Superior temporal gyrus (tissue), 1 donor: Measurements from ENCODE around the gene PEX7.
"Not testable (repeated sequence)": the region's sequence is repeated elsewhere in the genome, so short reads cannot be mapped to it uniquely, and the experiment has no call there.

ENCODE experiments used
- DNase-seq: peaks from one replicate; pipeline ENCODE4 v3.0.0-alpha.2; 2016; ENCODE audit errors: extremely low spot score

The PEX7 gene

DNA sequence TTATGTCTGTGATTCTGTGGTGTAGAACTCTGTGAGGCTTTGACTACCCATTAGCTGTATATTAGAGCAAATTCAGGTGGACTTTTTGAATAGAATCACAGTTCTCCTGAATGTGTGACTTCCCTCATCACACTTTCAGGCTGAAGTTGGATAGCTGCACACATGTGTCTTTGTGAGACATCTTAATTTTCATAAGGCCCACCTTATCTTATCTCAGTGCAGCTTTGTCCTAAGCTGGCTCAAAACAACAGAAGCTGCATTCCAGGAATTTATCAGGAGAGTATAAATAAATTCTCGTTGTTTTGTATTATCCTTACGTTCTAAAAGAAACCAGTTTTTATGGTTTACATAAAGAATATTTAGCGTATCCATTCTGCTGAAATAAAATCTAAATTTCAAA, 73.5 kb downstream of the PEX7 start:
- DNase-seq = no peak

DNA sequence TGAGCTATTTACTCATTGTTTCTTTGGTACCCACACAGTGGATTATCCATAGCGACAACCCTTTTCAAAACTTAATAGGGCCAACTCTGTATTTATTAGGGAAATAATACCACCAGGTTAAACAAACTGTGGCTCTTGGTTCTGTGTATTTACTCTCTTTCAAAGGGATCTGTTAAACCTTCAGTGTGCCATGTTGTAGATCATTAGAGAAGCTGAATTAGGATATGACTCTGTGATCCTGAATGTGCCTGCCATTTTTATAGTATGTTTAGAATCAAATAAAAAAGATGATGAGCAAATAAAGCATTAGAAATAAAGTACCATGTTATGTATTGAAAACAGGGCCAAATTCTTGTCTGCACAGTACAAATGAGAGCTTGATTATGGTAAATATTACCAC, 74.7 kb downstream of the PEX7 start:
- DNase-seq = no peak

DNA sequence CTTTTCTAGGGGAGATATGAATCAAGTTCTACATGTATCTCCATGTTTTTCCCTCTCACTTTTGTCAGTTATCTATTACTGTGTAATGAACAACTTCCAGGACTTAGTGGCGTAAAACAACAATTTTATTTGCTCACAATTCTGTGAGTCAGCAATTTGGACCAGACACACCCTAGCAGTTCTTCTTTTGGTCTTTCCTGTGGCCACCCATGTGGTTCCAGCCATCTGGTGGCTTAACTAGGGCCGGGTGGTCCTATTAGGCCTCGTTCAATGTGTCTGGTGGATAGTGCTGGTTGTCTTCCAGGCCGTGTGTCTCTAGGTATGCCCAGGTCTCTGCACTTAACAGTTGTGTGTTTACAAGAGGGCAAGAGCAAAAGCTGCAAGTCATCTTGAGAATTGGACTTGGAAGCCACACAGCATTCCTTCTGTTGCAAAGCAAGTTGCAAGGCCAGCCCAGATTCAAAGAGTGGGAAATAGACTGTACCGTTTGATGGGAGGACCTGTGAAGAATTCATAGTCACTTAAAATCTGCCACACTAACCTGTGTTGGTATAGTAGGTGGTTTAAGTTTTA, 78.9 kb downstream of the PEX7 start:
- no peak for DNase-seq

DNA sequence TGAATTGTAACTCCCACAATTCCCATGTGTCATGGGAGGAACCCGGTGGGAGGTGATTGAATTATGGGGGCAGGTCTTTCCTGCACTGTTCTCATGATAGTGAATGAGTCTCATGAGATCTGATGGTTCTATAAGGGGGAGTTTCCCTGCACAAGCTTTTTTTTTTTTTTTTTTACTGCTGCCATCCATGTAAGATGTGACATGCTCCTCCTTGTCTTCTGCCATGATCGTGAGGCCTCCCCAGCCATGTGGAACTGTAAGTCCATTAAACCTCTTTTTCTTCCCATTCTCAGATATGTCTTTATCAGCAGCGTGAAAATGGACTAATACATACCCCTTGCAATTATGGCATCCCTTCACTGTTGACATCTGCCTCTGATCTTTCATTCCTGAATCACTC, 82.1 kb downstream of the PEX7 start:
- DNase-seq = not testable (repeated sequence)

DNA sequence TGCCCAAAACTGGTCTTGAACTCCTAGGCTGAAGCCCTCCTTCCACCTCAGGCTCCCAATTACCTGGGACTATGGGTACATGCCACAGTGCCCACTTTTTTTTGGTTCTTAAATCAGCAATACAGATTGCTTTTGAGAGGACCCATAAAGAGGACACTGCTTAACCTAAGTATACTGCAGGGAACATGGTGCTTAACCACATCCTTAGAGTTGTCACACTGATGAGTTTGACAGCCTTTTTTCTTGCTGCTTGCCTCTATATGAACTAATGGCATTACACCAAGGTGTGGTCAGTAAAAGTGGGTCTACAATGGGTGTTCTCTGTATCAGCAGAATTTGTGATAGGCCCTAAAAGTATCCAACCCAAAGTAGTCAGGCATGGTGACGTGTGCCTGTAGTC, 92.6 kb downstream of the PEX7 start:
- DNase-seq = no peak

DNA sequence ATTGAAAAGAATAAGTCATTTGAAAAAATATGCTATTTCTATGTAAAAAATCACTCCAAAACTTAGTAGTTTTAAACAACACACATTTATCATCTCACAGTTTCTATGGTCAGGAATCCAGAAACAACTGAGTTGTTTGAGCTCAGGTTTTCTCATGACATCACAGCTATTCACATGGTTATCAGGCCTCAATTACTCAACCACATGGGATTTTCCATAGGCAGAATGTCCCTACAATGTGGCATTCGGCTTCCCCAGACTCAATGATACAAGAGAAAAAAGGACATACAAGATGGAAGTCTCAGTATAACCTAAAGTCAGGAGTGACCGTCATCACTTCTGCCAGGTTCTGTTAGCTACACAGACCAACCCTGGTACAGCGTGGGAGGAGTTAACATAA, 96.3 kb downstream of the PEX7 start:
- no peak for DNase-seq

DNA sequence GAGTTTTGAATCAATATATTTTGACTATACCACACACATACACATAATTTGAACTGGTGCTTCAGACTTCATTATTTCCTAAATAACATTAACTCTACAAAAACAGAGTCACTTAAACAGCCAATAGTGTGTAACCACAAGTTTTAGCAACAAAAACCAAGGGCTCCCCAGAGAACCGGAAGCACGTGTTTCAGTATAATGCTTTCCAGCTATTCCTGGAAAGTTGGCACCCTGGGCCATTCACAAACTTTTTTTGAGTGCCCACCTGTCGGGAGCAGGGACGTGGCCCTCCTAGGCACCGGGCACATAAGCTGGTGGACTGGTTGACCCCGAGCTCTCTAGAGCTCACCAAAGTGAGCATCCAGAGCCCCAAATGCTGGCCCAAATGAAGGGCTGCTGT, 97.8 kb downstream of the PEX7 start:
- DNase-seq = no peak

DNA sequence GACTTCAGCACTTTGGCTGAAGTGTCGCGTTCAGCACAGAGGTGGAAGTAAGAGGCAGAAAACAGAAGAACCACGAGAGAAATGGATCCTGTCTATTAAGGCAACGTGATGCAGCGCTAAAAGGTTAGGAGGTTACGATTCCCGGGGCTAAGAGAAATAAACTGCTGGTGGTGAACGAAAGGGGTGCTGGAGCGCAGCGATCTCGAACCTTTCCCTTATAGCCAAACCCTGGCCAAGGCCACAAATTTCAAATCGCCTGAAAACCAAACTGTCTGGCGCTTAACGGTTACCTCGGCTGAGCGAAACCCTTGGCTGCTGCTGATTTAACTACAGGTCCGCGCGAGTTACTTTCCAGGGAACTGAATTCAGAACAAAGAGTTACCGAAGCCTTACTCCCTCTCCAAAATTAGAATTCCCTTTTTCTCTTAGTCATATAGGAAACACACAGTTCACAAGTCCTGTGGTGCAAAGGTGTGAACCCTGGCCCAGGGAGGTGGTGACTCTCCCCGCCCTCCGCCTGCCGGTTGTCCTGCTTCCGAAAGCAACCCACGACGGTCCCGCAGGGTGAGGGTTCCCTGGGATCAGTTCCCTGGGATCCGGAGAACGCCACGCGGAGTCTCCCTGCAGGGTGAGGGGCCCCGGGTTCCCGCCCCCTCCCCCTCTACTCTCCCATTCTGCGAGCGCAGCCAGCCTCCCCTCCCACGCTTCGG, 98.4 kb downstream of the PEX7 start:
- DNase-seq = no peak

DNA sequence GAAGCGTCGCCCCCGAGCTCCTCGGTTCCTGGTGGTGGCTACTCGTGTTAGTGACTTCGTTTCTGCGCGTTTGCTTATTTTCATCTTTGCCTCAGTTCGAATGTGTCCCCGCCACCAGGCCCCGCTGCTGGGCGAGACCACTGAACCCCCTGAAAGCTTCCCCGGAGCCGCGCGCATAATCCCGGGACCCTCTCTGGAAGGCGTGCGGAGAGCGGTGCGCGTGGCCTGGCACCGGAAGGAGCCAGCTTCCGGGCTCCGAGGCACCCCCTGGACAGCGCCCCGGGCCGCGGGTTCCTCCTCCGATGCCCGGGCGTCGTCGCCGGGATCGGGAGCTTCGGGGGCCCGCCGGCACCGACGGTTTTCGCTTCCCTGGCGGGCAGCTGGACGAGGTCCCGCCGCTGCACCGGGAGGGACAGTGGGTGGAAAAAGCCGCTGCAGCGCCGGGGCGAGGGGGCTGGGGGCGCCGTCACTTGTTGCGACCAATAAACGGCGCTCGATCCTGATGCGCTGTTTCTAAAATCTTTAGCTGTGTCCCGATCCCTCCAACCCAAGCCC, 99.1 kb downstream of the PEX7 start:
- no peak for DNase-seq

DNA sequence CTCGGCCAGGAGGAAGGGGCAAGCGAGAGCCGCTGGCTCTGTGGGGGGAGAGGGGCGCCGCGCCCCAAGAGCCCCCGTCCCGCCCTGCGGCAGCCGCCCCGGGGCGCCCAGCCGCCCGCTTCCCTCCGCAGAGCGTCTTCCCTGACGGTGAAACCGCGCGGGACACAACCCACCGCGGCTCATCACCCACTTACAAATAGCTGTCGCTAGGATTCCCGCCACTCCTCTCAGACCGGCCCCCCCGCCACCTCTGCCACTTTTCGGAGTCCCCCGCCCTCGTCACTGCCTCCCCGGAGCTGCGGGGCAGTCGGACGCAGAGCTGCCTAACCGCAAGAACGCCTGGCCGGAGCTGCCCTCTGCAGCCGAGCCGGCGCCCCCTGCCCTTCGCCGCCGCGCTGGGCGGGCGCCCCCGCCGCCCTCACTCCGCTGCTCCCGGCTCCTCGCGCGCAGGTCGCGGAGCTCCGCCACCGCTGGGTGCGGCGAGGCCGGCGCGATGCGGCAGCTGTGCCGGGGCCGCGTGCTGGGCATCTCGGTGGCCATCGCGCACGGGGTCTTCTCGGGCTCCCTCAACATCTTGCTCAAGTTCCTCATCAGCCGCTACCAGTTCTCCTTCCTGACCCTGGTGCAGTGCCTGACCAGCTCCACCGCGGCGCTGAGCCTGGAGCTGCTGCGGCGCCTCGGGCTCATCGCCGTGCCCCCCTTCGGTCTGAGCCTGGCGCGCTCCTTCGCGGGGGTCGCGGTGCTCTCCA, 99.7 kb downstream of the PEX7 start, which contains the start of gene SLC35D3:
Gene SLC35D3, plus strand, starts transcription at position 366 of the 749 bp plus-strand sequence. Its CDS starts 128 bp downstream, at position 494.
- DNase-seq = no peak

DNA sequence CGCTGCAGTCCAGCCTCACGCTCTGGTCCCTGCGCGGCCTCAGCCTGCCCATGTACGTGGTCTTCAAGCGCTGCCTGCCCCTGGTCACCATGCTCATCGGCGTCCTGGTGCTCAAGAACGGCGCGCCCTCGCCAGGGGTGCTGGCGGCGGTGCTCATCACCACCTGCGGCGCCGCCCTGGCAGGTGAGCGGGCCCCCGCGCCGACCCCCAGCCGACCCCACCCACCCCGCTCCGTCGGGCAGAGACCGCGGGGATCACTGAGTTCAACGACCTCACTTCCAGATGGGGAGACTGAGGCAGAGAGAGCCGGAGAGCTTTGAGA, 100.3 kb downstream of the PEX7 start:
- DNase-seq = no peak

DNA sequence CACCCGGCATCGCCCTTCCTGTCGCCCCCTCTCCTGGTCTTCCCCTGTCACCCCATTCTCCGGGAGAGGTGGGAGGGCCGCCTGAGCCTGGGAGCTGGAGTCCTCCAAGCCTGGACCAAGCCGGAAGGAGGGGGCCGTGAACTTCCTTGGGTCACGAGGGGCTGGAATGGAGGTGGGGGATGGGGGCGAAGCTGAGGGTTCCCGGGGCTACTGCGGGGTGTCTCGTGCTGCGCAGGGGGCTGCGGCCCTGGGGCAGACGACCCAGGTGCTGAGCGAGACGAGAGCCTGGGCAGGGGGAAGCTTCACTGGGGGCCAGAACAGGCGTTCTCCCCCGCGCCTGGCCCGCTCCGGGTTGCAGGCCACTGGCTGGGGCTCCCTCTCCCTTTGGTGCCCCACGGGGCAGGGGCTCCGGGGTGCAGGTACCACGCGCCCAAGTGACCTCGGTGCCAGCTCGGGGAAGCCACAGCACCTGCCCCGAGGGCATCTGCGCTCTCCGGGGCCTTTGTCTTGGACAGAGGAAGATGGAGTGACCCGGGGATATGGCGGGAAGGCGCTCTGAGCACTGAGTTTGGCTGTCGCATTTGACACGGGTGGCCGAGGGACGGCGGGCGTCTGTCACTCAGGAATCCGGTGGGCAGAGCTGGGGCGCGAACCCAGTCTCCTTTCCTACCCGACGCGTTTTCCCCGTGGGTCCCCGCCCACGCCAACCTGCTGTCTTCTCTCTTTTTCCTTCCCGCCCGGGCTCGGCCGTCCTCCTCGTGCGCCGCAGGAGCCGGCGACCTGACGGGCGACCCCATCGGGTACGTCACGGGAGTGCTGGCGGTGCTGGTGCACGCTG, 100.9 kb downstream of the PEX7 start:
- no peak for DNase-seq

DNA sequence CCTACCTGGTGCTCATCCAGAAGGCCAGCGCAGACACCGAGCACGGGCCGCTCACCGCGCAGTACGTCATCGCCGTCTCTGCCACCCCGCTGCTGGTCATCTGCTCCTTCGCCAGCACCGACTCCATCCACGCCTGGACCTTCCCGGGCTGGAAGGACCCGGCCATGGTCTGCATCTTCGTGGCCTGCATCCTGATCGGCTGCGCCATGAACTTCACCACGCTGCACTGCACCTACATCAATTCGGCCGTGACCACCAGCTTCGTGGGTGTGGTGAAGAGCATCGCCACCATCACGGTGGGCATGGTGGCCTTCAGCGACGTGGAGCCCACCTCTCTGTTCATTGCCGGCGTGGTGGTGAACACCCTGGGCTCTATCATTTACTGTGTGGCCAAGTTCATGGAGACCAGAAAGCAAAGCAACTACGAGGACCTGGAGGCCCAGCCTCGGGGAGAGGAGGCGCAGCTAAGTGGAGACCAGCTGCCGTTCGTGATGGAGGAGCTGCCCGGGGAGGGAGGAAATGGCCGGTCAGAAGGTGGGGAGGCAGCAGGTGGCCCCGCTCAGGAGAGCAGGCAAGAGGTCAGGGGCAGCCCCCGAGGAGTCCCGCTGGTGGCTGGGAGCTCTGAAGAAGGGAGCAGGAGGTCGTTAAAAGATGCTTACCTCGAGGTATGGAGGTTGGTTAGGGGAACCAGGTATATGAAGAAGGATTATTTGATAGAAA, 101.7 kb downstream of the PEX7 start:
- DNase-seq = no peak

DNA sequence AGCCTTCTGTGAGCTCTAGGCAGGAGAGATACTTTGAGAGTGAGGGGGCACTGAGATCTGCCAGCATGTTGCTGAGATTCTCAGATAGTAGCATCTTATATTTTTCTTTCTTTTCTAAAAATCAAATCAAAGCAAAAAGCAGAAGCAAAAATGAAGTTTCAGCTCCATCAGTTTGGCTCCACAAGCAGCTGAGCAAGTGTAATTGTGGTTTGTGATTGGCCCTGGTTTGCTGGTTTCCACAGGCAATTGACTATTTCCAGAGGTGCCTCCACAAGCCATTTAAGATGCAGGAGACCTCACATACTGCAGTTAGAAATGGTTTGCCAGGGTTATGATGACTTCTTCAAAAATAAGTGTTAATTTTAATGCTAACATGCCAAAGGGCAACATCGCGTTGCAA, 104.0 kb downstream of the PEX7 start:
- DNase-seq = no peak

DNA sequence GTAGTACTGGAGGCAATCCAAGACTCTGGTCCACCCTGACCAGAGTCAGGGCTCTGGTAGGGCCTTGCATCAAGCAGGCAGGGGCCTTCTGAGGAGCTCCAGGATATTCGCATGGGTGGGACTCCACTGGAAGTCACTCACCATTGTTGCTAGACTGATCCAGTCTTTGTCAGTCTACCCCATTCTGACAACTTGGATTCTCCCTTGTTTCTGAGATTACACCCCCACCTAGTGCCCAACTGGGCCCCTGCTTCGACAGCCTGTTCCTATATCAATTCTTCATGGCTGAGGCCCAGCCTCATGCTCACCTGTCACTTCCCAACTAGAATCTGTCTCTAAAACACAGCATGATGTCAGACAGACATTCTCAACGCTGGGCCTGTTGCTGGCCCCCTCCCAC, 104.9 kb downstream of the PEX7 start:
- no peak for DNase-seq

DNA sequence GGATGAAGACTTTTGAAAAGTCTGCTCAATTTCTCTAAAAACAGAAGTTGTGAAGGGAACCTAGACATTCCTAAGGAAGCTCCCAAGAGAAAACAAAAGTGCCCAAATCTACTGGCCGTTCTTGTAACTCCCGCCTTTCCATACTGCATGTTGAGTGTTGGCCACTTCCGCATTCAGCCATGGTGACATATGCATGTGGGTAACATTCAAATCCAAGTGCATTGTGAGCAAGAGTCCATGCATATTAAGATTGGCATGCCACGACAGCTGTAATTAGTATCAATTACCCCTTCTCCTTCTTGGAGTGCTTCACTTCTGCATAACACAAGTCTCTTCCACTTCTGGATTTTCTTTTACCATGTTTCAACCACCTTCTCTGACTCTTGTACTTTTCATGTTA, 108.1 kb downstream of the PEX7 start:
- DNase-seq = no peak

DNA sequence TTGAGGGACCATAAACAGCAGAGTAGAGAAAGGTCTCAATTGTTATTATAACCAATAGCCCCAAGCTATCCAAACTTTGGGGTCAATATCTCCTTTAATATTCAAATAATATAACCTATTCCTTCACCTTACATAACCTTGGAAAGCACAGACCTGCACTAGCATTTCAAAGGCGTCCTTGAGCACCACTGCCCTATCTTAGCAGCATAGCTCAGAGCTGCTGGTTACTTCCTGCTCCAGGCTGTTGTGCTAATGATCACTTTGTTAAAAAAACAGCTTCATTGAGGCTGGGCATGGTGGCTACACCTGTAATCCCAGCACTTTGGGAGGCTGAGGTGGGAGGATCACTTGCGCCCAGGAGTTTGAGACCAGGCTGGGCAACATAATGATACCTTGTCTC, 110.2 kb downstream of the PEX7 start:
- no peak for DNase-seq

DNA sequence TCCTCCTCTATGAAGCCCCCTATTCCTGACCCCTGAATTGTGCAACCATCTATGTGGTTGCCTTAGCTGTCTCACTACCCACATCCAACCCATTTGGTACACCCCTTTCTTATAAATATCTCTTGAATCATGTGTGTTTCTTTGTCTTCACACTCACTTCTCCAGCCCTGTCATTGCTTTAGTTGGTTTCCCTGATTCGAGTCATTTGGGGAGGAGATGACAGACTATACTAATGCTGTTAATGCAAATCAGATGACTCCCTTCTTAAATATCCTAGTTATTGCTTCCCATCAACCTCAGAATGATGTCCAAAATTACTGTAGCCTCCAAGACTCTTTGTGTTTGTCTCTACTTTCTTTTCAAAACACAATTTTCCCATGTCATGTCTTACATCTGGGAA, 122.7 kb downstream of the PEX7 start:
- no peak for DNase-seq

DNA sequence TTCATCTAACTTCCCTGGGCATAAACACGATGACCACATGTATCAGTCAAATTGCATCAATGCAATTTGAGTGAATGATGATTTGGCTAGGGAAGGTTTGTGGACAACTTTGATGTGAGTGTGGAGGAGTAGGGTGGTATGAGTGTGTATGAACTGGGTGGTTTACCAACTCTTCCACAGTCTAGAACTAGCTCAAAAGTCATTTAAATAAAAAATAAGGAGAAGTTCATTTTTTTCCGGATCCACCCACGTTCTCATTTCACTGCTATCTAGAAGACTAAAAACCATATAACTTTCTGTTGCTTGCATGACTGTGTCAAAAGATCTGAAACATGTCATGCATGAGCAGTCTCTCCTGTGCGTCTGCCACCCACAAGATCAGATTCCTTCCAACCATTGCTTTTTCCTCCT, 123.3 kb downstream of the PEX7 start:
- no peak for DNase-seq

DNA sequence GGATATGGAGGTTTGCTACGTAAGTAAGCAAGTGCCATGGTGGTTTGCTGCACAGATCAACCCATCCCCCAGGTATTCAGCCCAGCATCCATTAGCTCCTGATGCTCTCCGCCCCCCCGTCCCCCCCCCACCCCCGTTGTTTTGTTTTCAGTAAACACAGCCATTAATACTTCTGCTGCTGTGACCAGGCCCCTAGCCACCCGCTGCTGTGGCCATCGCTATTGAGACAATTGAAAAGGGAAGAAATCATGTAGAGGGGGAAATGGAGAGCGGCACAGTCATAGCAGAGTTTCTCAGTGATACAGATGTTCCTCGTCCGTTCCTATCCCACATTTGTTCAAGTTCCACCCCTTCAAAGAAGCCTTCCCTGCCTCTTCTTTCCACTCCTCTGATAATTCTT, 124.6 kb downstream of the PEX7 start:
- DNase-seq = no peak

DNA sequence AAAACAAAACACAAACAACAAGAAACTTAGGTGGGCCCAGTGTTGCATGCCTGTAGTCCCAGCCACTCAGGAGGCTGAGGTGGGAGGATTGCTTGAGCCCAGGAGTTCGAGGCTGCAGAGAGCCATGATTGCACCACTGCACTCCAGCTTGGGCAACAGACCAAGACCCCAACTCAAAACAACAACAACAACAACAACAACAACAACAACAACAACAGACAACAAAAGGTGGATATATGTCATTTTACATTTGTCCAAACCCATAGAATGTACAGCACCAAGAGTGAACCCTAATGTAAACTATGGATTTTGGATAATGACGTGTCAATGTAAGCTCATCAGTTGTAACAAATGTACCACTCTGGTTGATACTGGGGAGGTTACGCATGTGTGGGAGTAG, 127.6 kb downstream of the PEX7 start:
- not testable (repeated sequence) for DNase-seq
